HepG2 (cell line): ENCODE results near the gene DYSF. TPM values are rescaled to one million over a fixed set of nuclear protein-coding genes. Genes with fewer than 3 reads are reported as not detected.
A peak's percentile ranks its signal among the peaks of the same experiment; 100 is the strongest.

Experiments
- HNRNPK ChIP-seq: fragments of 200-400 bp; formaldehyde crosslinking; IDR thresholded peaks from 2 replicates; pipeline ENCODE4 v1.6.1; 2018; ENCODE audit warnings: low read length, low read depth, moderate library complexity, mild to moderate bottlenecking; ENCODE audit not compliant: poor library complexity, severe bottlenecking
- HOXA3 ChIP-seq: sonication (generic); formaldehyde crosslinking; IDR thresholded peaks from 2 replicates; pipeline ENCODE4 v1.5.0; 2020; ENCODE audit warnings: missing genetic modification reagents
- IRF2 ChIP-seq: IDR thresholded peaks from 2 replicates; pipeline ENCODE4 v1.6.1; 2018; ENCODE audit warnings: missing genetic modification reagents, missing compliant biosample characterization
- KLF16 ChIP-seq, 2 experiments: sonication (generic) in 1 of 2; formaldehyde crosslinking in 1 of 2; IDR thresholded peaks; 2 replicates each; pipeline versions ENCODE4 v1.6.1 to v1.8.0; 2016 to 2023; ENCODE audit warnings: missing genetic modification reagents in 2 of 2, missing compliant biosample characterization in 1 of 2
- NR2F6 ChIP-seq, 2 experiments: IDR thresholded peaks; 2 replicates each; pipeline ENCODE4 v1.6.1; 2016; ENCODE audit warnings: antibody characterized with exemption in 1 of 2, mild to moderate bottlenecking in 1 of 2
- NRL ChIP-seq: sonication (generic); formaldehyde crosslinking; IDR thresholded peaks from 2 replicates; pipeline ENCODE4 v1.5.0; 2020; ENCODE audit warnings: missing genetic modification reagents, mild to moderate bottlenecking, moderate library complexity, borderline replicate concordance
- STAG1 ChIP-seq: sonication (generic); formaldehyde crosslinking; IDR thresholded peaks from 2 replicates; pipeline ENCODE4 v1.4.0; 2020; ENCODE audit warnings: missing genetic modification reagents
- TBX2 ChIP-seq: sonication (generic); formaldehyde crosslinking; IDR thresholded peaks from 2 replicates; pipeline ENCODE4 v1.5.0; 2020; ENCODE audit warnings: missing genetic modification reagents, mild to moderate bottlenecking, borderline replicate concordance
- TRIM24 ChIP-seq: sonication (generic); formaldehyde crosslinking; IDR thresholded peaks from 2 replicates; pipeline ENCODE4 v1.8.0; 2022; ENCODE audit warnings: mild to moderate bottlenecking, missing genetic modification reagents
- ZNF274 ChIP-seq: sonication (generic); formaldehyde crosslinking; IDR thresholded peaks from 2 replicates; pipeline ENCODE4 v1.5.1; 2020; ENCODE audit warnings: mild to moderate bottlenecking, missing genetic modification reagents
- ZNF598 ChIP-seq: sonication (generic); formaldehyde crosslinking; IDR thresholded peaks from 2 replicates; pipeline ENCODE4 v1.5.1; 2020; ENCODE audit warnings: mild to moderate bottlenecking, missing genetic modification reagents, borderline replicate concordance
- ZNF841 ChIP-seq: sonication (generic); formaldehyde crosslinking; IDR thresholded peaks from 2 replicates; pipeline ENCODE4 v1.8.1; 2023; ENCODE audit warnings: missing genetic modification reagents, borderline replicate concordance
- polyA plus RNA-seq, 8 experiments: library from polyadenylated mRNA; depleted of rRNA in 3 of 8; stranded (reverse) in 7 of 8; unstranded in 1 of 8; fragments of >200 nt; fragmentation: Illumina TruSeq in 4 of 8; extraction: Trizol in 4 of 8; gene quantifications; 2 replicates each; pipeline versions ENCODE4 v1.2.1 to v1.2.3, GENCODE V29; 2011 to 2016; ENCODE audit warnings: low read depth in 4 of 8, missing spikeins in 1 of 8, mixed read lengths in 1 of 8; ENCODE audit not compliant: insufficient read depth in 1 of 8
- total RNA-seq, 5 experiments: library from RNA; depleted of rRNA; stranded (reverse); fragments of >200 nt; fragmentation: Illumina TruSeq; extraction: Trizol; gene quantifications; 2 replicates each; pipeline ENCODE4 v1.2.3, GENCODE V29; 2016; ENCODE audit warnings: low read depth in 1 of 5
- TF ChIP-seq, protein P1 (sequence below), 2 experiments: sonication (generic) in 1 of 2; formaldehyde crosslinking in 1 of 2; IDR thresholded peaks; 2 replicates each; pipeline versions ENCODE4 v1.6.1 to v1.9.0; 2014 to 2022; ENCODE audit warnings: antibody characterized with exemption in 1 of 2, borderline replicate concordance in 1 of 2, inconsistent platforms in 1 of 2, low read depth in 1 of 2, missing genetic modification reagents in 1 of 2
- TF ChIP-seq, protein P2 (sequence below): sonication (generic); formaldehyde crosslinking; IDR thresholded peaks from 2 replicates; pipeline ENCODE4 v1.9.0; 2021; ENCODE audit warnings: missing genetic modification reagents, borderline replicate concordance
- TF ChIP-seq, protein P3 (sequence below): sonication (generic); formaldehyde crosslinking; IDR thresholded peaks from 2 replicates; pipeline ENCODE4 v1.5.0; 2020; ENCODE audit warnings: missing genetic modification reagents, mild to moderate bottlenecking, borderline replicate concordance
- TF ChIP-seq, protein P4 (sequence below): sonication (generic); formaldehyde crosslinking; IDR thresholded peaks from 2 replicates; pipeline ENCODE4 v1.4.0; 2020; ENCODE audit warnings: missing genetic modification reagents

The DYSF gene
- total and polyA plus RNA-seq, 2 of the 13 experiments (the other 11 are each of a cell fraction or from before 2014, with no cell fraction given), result 0.15 to 2.4 TPM

DNA sequence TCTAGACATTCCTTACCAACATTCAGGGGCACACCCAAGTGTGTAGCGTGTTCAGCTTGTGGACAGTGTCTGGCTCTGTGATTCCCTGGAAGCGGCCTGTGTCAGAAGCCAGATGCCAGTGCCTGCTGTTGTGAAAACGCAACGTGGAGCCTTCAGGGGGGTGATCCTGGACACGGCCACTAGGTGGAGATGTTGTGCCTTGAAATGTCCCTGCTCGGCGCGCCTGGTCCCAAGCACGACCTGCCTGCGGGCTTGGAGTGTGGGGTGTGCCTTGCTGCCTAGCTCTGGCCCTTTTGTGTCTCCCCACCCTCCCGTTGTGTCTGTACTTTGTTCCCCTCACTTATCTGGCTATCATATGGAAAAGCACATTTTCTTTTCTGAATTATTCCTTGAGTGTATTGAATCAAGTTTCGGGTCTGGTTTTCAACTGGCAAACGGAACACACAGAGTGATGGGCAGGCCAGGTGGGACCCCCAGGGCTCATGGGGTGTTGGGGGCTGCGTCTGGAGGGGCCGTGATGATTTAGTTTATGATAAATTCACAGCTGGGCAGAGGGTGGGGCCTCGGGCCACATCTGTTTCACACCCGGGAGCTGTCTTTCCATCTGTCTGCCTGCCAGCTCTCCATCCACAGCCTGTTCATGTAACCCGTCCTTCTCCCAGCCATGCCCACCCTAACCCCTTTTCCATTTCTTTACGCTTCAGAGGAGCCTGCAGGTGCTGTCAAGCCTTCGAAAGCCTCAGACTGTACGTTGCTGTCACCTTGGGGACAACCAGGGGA is 95.5 kb downstream of the DYSF start (continued):
- TF ChIP-seq, protein P1, sequence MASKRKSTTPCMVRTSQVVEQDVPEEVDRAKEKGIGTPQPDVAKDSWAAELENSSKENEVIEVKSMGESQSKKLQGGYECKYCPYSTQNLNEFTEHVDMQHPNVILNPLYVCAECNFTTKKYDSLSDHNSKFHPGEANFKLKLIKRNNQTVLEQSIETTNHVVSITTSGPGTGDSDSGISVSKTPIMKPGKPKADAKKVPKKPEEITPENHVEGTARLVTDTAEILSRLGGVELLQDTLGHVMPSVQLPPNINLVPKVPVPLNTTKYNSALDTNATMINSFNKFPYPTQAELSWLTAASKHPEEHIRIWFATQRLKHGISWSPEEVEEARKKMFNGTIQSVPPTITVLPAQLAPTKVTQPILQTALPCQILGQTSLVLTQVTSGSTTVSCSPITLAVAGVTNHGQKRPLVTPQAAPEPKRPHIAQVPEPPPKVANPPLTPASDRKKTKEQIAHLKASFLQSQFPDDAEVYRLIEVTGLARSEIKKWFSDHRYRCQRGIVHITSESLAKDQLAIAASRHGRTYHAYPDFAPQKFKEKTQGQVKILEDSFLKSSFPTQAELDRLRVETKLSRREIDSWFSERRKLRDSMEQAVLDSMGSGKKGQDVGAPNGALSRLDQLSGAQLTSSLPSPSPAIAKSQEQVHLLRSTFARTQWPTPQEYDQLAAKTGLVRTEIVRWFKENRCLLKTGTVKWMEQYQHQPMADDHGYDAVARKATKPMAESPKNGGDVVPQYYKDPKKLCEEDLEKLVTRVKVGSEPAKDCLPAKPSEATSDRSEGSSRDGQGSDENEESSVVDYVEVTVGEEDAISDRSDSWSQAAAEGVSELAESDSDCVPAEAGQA (IDR thresholded peaks at IDR 0.05; ENCODE audit: low read depth), result no peak
- TF ChIP-seq, protein P1 (CRISPR knock-in tag; IDR thresholded peaks at IDR 0.05; ENCODE audit: borderline replicate concordance), result no peak
- peak; percentile 77; the same call in 1 of the 2 replicates for TF ChIP-seq NRL (CRISPR knock-in tag)
- TF ChIP-seq, protein P2, sequence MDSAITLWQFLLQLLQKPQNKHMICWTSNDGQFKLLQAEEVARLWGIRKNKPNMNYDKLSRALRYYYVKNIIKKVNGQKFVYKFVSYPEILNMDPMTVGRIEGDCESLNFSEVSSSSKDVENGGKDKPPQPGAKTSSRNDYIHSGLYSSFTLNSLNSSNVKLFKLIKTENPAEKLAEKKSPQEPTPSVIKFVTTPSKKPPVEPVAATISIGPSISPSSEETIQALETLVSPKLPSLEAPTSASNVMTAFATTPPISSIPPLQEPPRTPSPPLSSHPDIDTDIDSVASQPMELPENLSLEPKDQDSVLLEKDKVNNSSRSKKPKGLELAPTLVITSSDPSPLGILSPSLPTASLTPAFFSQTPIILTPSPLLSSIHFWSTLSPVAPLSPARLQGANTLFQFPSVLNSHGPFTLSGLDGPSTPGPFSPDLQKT (CRISPR knock-in tag), result no peak
- TF ChIP-seq, protein P3, sequence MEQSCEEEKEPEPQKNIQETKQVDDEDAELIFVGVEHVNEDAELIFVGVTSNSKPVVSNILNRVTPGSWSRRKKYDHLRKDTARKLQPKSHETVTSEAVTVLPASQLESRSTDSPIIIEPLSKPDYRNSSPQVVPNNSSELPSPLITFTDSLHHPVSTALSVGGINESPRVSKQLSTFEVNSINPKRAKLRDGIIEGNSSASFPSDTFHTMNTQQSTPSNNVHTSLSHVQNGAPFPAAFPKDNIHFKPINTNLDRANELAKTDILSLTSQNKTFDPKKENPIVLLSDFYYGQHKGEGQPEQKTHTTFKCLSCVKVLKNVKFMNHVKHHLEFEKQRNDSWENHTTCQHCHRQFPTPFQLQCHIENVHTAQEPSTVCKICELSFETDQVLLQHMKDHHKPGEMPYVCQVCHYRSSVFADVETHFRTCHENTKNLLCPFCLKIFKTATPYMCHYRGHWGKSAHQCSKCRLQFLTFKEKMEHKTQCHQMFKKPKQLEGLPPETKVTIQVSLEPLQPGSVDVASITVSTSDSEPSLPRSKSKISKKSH, result peak; percentile 81; the same call in 1 of the 2 replicates
- TF ChIP-seq TBX2 (CRISPR knock-in tag), result 0 out of 2 replicates have a peak, but pooled peaks have one; percentile 13
- TF ChIP-seq ZNF598 (CRISPR knock-in tag), result peak; percentile 66; the same call in 1 of the 2 replicates
- TF ChIP-seq ZNF841, result no peak
- TF ChIP-seq HNRNPK, result no peak
- TF ChIP-seq NR2F6 (IDR thresholded peaks at IDR 0.05), result no peak; the same call in 1 of the 2 replicates
- TF ChIP-seq NR2F6 (CRISPR knock-in tag; IDR thresholded peaks at IDR 0.05), result peak; percentile 56; the same call in 1 of the 2 replicates
- TF ChIP-seq, protein P4, sequence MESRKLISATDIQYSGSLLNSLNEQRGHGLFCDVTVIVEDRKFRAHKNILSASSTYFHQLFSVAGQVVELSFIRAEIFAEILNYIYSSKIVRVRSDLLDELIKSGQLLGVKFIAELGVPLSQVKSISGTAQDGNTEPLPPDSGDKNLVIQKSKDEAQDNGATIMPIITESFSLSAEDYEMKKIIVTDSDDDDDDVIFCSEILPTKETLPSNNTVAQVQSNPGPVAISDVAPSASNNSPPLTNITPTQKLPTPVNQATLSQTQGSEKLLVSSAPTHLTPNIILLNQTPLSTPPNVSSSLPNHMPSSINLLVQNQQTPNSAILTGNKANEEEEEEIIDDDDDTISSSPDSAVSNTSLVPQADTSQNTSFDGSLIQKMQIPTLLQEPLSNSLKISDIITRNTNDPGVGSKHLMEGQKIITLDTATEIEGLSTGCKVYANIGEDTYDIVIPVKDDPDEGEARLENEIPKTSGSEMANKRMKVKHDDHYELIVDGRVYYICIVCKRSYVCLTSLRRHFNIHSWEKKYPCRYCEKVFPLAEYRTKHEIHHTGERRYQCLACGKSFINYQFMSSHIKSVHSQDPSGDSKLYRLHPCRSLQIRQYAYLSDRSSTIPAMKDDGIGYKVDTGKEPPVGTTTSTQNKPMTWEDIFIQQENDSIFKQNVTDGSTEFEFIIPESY, result peak; percentile 93
- TF ChIP-seq ZNF274, result 0 out of 2 replicates have a peak, but pooled peaks have one; percentile 58
- TF ChIP-seq KLF16 (CRISPR knock-in tag; IDR thresholded peaks at IDR 0.05), result peak in 1 of 2 experiments; percentile 45; a peak in 1 of 4 replicates
- peak; percentile 52; the same call in 1 of the 2 replicates for TF ChIP-seq HOXA3
- no peak for TF ChIP-seq IRF2 (CRISPR knock-in tag)
- no peak for TF ChIP-seq TRIM24 (CRISPR knock-in tag)
- TF ChIP-seq STAG1 (CRISPR knock-in tag), result peak; percentile 93
